ENCODE results near the gene KCNH3. TPM values are rescaled to one million over a fixed set of nuclear protein-coding genes. Genes with fewer than 3 reads are reported as not detected.

KCNH3 gene
- total RNA-seq, 1 donor from 2014 or later = 2.3 TPM

DNA sequence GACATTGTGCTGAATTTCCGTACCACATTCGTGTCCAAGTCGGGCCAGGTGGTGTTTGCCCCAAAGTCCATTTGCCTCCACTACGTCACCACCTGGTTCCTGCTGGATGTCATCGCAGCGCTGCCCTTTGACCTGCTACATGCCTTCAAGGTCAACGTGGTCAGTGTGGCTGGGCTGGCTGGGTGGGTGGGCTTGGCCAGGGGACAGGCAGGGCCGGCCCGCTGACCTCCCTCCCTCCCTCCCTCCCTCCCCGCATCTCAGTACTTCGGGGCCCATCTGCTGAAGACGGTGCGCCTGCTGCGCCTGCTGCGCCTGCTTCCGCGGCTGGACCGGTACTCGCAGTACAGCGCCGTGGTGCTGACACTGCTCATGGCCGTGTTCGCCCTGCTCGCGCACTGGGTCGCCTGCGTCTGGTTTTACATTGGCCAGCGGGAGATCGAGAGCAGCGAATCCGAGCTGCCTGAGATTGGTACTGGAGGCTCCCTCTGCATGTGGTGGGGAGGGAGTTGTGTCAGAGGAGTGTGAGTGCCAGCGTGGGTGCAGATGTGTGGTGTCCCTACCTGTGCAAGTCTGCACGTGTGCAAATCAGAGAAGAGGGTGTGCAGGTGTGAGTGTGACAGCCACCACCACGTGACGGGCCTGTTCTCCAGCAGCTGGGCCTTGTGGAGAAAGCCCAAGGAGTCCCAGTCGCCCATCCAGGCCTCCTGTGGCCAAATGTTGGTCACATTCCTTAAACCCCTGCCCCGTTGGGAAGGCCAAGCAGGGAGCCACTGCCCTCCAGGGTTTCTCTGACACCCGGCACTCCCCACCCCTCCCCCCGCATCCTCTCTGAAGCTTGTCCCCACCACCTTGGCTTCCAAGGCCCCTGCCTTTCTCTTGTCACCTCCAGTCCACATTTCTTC lies 5.3 kb downstream of the KCNH3 start:
- H3K4me3 ChIP-seq = no peak overlapping the region
- H3K36me3 ChIP-seq = no peaks in the 10 kb centered on the region
- no peaks in the 10 kb centered on the region for H3K9me3 ChIP-seq
- H3K27ac ChIP-seq = no peak overlapping the region
- peak; percentile 41 for DNase-seq
- peaks cover 9% of the 10 kb centered on the region for H3K4me1 ChIP-seq
- no peak for TF ChIP-seq CTCF (IDR thresholded peaks at IDR 0.05)
- H3K27me3 ChIP-seq (ENCODE audit: low read depth) = peaks cover 49% of the 10 kb centered on the region
- intact Hi-C loops (cut with DNase I) = no loop called here
- ATAC-seq = no peak

- peaks cover 48% of the 10 kb centered on the region for H3K27me3 ChIP-seq (ENCODE audit: low read depth)
- peak; percentile 6 for DNase-seq
These were observed 7.0 kb downstream of the KCNH3 start for GRCh38 chr12:49545815-49546214.

DNA sequence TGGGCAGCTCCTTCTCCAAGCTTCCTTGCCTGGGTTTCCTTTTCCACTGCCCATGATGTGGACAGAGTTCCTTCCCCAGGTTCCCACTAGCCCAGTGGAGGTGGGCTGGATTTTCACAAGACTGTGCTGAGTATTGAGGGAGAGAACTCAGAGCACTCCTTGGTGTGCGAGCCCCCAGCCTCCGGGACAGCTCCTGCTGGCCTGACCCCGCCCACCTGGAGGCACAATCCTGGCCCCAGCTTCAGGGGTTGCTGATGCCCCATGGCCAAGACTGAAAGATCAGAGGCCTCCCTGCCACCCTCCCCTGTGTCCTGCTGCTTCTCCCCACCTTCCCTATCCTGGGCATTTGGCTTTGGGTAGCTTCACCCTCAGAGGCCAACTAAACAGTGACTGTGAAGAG lies 7.7 kb downstream of the KCNH3 start:
- H3K4me3 ChIP-seq = no peak overlapping the region
- H3K36me3 ChIP-seq = no peaks in the 10 kb centered on the region
- H3K27me3 ChIP-seq (ENCODE audit: low read depth) = peaks cover 48% of the 10 kb centered on the region
- intact Hi-C loops (cut with DNase I) = no loop called here
- H3K27ac ChIP-seq = no peak overlapping the region
- TF ChIP-seq CTCF (IDR thresholded peaks at IDR 0.05) = no peak
- H3K4me1 ChIP-seq = peaks cover 12% of the 10 kb centered on the region
- DNase-seq (no peak), ATAC-seq (no peak)
- no peaks in the 10 kb centered on the region for H3K9me3 ChIP-seq

More at GRCh38 chr12:49545815-49546214, 7.0 kb downstream of the KCNH3 start:
- Histone ChIP-seq H3K27ac (no peak overlapping the region), H3K9me3 (no peaks in the 10 kb centered on the region), H3K36me3 (no peaks in the 10 kb centered on the region), H3K4me1 (peaks cover 12% of the 10 kb centered on the region), H3K4me3 (no peak overlapping the region)
- intact Hi-C loops (cut with DNase I) = no loop called here
- no peak for ATAC-seq
- no peak for TF ChIP-seq CTCF (IDR thresholded peaks at IDR 0.05)

DNA sequence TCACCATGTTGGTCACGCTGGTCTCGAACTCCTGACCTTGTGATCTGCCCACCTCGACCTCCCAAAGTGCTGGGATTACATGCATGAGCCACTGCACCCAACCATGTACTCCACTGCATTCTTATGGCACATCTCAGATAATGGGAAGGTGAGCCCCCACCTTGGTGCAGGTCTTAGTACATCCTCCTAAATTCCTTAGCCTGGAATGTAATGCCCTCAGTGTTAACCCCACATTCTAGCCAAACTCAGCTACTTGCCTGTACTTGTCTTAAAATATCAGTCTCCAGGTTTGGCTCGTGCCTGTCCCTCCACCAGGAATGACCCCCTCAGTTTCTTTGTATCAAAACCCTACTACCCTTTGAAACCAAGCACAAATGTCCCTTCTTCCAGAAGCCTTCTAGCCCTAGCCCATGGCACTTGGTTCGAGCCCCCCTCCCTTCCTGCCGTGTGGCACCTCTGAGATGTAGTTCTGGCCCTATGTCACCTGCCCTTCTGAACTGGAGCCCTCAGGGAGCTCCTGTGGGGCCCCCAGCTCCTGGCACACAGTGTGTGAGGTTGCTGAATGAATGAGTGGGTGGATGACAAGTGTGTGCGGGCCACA lies 8.4 kb downstream of the KCNH3 start:
- Histone ChIP-seq H3K9me3 (no peaks in the 10 kb centered on the region), H3K27ac (no peak overlapping the region), H3K4me3 (no peak overlapping the region), H3K36me3 (no peaks in the 10 kb centered on the region), H3K4me1 (peaks cover 12% of the 10 kb centered on the region), H3K27me3 (ENCODE audit: low read depth) (peaks cover 48% of the 10 kb centered on the region)
- ATAC-seq = no peak
- no peak for DNase-seq
- intact Hi-C loops (cut with DNase I) = no loop called here
- TF ChIP-seq CTCF (IDR thresholded peaks at IDR 0.05) = no peak

- Histone ChIP-seq H3K36me3 (no peaks in the 10 kb centered on the region), H3K27me3 (ENCODE audit: low read depth) (peaks cover 43% of the 10 kb centered on the region), H3K27ac (no peak overlapping the region), H3K4me1 (peaks cover 12% of the 10 kb centered on the region), H3K4me3 (peak overlapping the region; percentile 47), H3K9me3 (no peaks in the 10 kb centered on the region)
- intact Hi-C loops (cut with DNase I) = no loop called here
- ATAC-seq (no peak), DNase-seq (no peak)
- TF ChIP-seq CTCF (IDR thresholded peaks at IDR 0.05) = no peak
These were observed 9.6 kb downstream of the KCNH3 start for GRCh38 chr12:49548481-49548821.
